WTC11 (cell line): ENCODE results near the gene SERPINA9. TPM values are rescaled to one million over a fixed set of nuclear protein-coding genes. Genes with fewer than 3 reads are reported as not detected.

Source experiments
- ATAC-seq: fragments of 200-7000 bp; cut with Tn5 transposase; 2 replicates; pipeline ENCODE4 v1.10.0; 2021; ENCODE audit warnings: mild to moderate bottlenecking, moderate library complexity
- CTCF ChIA-PET: fragments of 300-600 bp; sonication (Branson Sonifier 250); formaldehyde crosslinking; loops from one replicate; lab custom pipeline; 2021; ENCODE audit warnings: antibody characterized with exemption; lab: Charles Lee
- POLR2A ChIA-PET: fragments of 350-600 bp; sonication (Branson Sonifier 250); formaldehyde crosslinking; loops from one replicate; lab custom pipeline; 2021; ENCODE audit warnings: antibody characterized with exemption; lab: Charles Lee
- DNase-seq: peaks from one replicate; pipeline ENCODE4 v3.0.0; 2021; ENCODE audit warnings: low spot score
- H3K27ac Mint-ChIP-seq: 2 replicates; pipeline ENCODE4 v1.8.0; 2021; ENCODE audit warnings: mixed read lengths
- H3K27me3 Mint-ChIP-seq: 2 replicates; pipeline ENCODE4 v1.8.0; 2021; ENCODE audit warnings: low read depth, mild to moderate bottlenecking, moderate library complexity, mixed read lengths
- H3K36me3 Mint-ChIP-seq: 2 replicates; pipeline ENCODE4 v1.8.0; 2021; ENCODE audit warnings: mixed read lengths
- H3K4me1 Mint-ChIP-seq: 2 replicates; pipeline ENCODE4 v1.8.0; 2022; ENCODE audit warnings: mixed read lengths
- H3K4me3 Mint-ChIP-seq: 2 replicates; pipeline ENCODE4 v1.8.0; 2021; ENCODE audit warnings: mild to moderate bottlenecking, moderate library complexity, mixed read lengths
- H3K9me3 Mint-ChIP-seq: 2 replicates; pipeline ENCODE4 v1.8.0; 2021; ENCODE audit warnings: mixed read lengths
- AR ChIP-seq: fragments of 250-450 bp; sonication (Bioruptor Pico); IDR thresholded peaks from 2 replicates; pipeline ENCODE4 v1.9.0; 2021; ENCODE audit warnings: mild to moderate bottlenecking
- ATF3 ChIP-seq: sonication (generic); formaldehyde crosslinking; conservative IDR thresholded peaks from 2 replicates; pipeline ENCODE4 v1.8.1; 2022; ENCODE audit warnings: mild to moderate bottlenecking, missing genetic modification reagents
- GRHL2 ChIP-seq: fragments of 250-450 bp; sonication (Bioruptor Pico); IDR thresholded peaks from 2 replicates; pipeline ENCODE4 v1.8.0; 2022; ENCODE audit warnings: mild to moderate bottlenecking, moderate library complexity; ENCODE audit not compliant: insufficient replicate concordance, severe bottlenecking
- IRF2 ChIP-seq: sonication (generic); formaldehyde crosslinking; IDR thresholded peaks from 2 replicates; pipeline ENCODE4 v1.8.0; 2022; ENCODE audit warnings: low read depth, missing genetic modification reagents, borderline replicate concordance
- PREB ChIP-seq: sonication (generic); formaldehyde crosslinking; IDR thresholded peaks from 2 replicates; pipeline ENCODE4 v1.8.1; 2022; ENCODE audit warnings: mild to moderate bottlenecking, missing genetic modification reagents, moderate library complexity, borderline replicate concordance
- RELA ChIP-seq: sonication (generic); formaldehyde crosslinking; IDR thresholded peaks from 2 replicates; pipeline ENCODE4 v1.8.1; 2022; ENCODE audit warnings: missing genetic modification reagents, mild to moderate bottlenecking, borderline replicate concordance
- SP1 ChIP-seq: sonication (generic); formaldehyde crosslinking; conservative IDR thresholded peaks from 2 replicates; pipeline ENCODE4 v1.8.1; 2022; ENCODE audit warnings: missing genetic modification reagents
- ZBTB43 ChIP-seq: sonication (generic); formaldehyde crosslinking; IDR thresholded peaks from 2 replicates; pipeline ENCODE4 v1.8.1; 2023; ENCODE audit warnings: mild to moderate bottlenecking, missing genetic modification reagents
- ZMAT4 ChIP-seq: fragments of 250-450 bp; sonication (Bioruptor Pico); IDR thresholded peaks from 2 replicates; pipeline ENCODE4 v1.9.0; 2021; ENCODE audit warnings: mild to moderate bottlenecking
- ZNF121 ChIP-seq: sonication (generic); formaldehyde crosslinking; IDR thresholded peaks from 2 replicates; pipeline ENCODE4 v1.8.0; 2023; ENCODE audit warnings: missing genetic modification reagents
- ZNF219 ChIP-seq: sonication (generic); formaldehyde crosslinking; IDR thresholded peaks from 2 replicates; pipeline ENCODE4 v1.8.0; 2023; ENCODE audit warnings: missing genetic modification reagents, mild to moderate bottlenecking, borderline replicate concordance
- ZNF416 ChIP-seq: fragments of 250-450 bp; sonication (Bioruptor Pico); IDR thresholded peaks from 2 replicates; pipeline ENCODE4 v1.9.0; 2021; ENCODE audit warnings: mild to moderate bottlenecking, inconsistent platforms
- ZNF423 ChIP-seq: fragments of 250-450 bp; sonication (Bioruptor Pico); IDR thresholded peaks from 2 replicates; pipeline ENCODE4 v2.1.2; 2022; ENCODE audit warnings: mild to moderate bottlenecking, moderate library complexity
- ZNF532 ChIP-seq: fragments of 250-450 bp; sonication (Bioruptor Pico); IDR thresholded peaks from 2 replicates; pipeline ENCODE4 v1.9.0; 2021; ENCODE audit warnings: mild to moderate bottlenecking, borderline replicate concordance
- total RNA-seq: library from RNA; stranded (reverse); gene quantifications from 3 replicates; pipeline ENCODE4 v1.2.3, GENCODE V29; 2021

The SERPINA9 gene
- total RNA-seq, 1 experiment from 2014 or later, result not detected

- TF ChIP-seq GRHL2 (no peak), ZNF423 (CRISPR knock-in tag) (no peak), ZBTB43 (CRISPR knock-in tag) (no peak), ZNF416 (no peak), ZNF121 (no peak), RELA (no peak), ZMAT4 (CRISPR knock-in tag) (no peak), ZNF219 (CRISPR knock-in tag) (no peak), SP1 (no peak), ZNF532 (CRISPR knock-in tag) (no peak), ATF3 (CRISPR knock-in tag) (no peak), PREB (CRISPR knock-in tag) (no peak), AR (CRISPR knock-in tag) (no peak), IRF2 (CRISPR knock-in tag) (no peak)
- TF ChIP-seq, all 79 proteins: peak for 0
- Mint-ChIP-seq H3K4me1 (peaks cover 51% of the 10 kb centered on the region), H3K4me3 (peak overlapping the region; percentile 20), H3K9me3 (peaks cover 38% of the 10 kb centered on the region), H3K27me3 (peaks cover 7% of the 10 kb centered on the region), H3K27ac (peak overlapping the region; percentile 65), H3K36me3 (peaks cover 33% of the 10 kb centered on the region)
- ATAC-seq (peak; percentile 34), DNase-seq (no peak)
- POLR2A ChIA-PET, result interaction anchor here (0.5 kb wide), 1 partner anchor 272 kb away, joined by 4 read pairs; no protein-coding TSS in a partner anchor
- CTCF ChIA-PET, result interaction anchor here (0.5 to 4.3 kb wide), 4 partner anchors 18 to 455 kb away, joined by 3 to 33 read pairs (median 12); partner anchors contain the start of gene CCDC197
Measured at GRCh38 chr14:94451826-94452225, 24.2 kb downstream of the SERPINA9 start.
